Skeletal muscle satellite cell (primary cell): ENCODE results near the gene CABYR.
A peak's percentile ranks its signal among the peaks of the same experiment; 100 is the strongest.
"Not testable (repeated sequence)": the region's sequence is repeated elsewhere in the genome, so short reads cannot be mapped to it uniquely, and the experiment has no call there.

ENCODE experiments used
- H3K27me3 ChIP-seq: 2 replicates; pipeline ENCODE4 v1.7.0; 2013; ENCODE audit warnings: low read length; ENCODE audit not compliant: control insufficient read depth, insufficient read depth
- H3K36me3 ChIP-seq: 2 replicates; pipeline ENCODE4 v1.7.0; 2013; ENCODE audit warnings: mild to moderate bottlenecking, control low read depth, low read length; ENCODE audit not compliant: insufficient read depth
- H3K4me1 ChIP-seq: 2 replicates; pipeline ENCODE4 v1.7.0; 2013; ENCODE audit warnings: low read length; ENCODE audit not compliant: control insufficient read depth, insufficient read depth
- H3K4me2 ChIP-seq: 2 replicates; pipeline ENCODE4 v1.7.0; 2013; ENCODE audit warnings: mild to moderate bottlenecking, low read length
- H3K4me3 ChIP-seq: 2 replicates; pipeline ENCODE4 v1.7.0; 2013; ENCODE audit warnings: low read length
- H3K9ac ChIP-seq: 2 replicates; pipeline ENCODE4 v1.7.0; 2013; ENCODE audit warnings: mild to moderate bottlenecking, low read depth, low read length, moderate library complexity
- H3K9me3 ChIP-seq: replicated peaks from 2 replicates; pipeline ENCODE4 v1.7.0; 2013; ENCODE audit warnings: mild to moderate bottlenecking, control low read depth, low read length

The CABYR gene

DNA sequence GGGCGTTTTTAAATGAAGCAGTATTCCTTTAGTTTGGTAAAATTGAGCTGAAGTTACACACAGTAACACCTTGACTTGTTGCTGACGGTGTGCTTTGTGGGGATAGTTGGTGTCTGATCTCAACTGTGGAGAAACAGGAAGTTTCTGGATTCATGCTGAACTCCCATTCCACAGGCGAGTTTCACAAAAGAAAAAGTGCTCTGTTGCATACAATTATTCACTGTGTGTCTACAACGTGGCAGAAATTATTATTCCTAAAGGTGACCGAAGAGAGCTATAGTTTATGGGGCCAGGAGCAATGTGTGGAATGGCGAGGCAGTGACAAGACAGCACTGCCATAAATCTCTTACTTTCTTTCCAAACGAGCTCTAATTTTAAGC lies 463 bp upstream of the CABYR start:
- Histone ChIP-seq H3K4me1 (peaks cover 13% of the 10 kb centered on the region), H3K9me3 (no peaks in the 10 kb centered on the region), H3K4me2 (peak overlapping the region; percentile 99), H3K27me3 (no peaks in the 10 kb centered on the region), H3K9ac (peak overlapping the region; percentile 78), H3K36me3 (peaks cover 3% of the 10 kb centered on the region), H3K4me3 (peak overlapping the region; percentile 86)

DNA sequence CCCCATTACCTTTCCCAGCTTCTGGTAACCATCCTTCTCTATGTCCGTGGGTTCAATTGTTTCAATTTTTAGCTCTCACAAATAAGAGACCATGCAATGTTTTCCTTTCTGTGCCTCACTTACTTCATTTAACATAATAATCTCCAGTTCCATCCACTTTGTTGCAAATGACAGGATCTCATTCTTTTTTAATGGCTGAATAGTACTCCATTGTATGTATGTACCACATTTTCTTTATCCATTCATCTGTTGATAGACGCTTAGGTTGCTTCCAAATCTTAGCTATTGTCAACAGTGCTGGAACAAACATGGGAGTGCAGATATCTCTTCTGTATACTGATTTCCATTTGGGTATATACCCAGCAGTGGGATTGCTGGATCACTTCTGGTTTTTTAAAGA lies 1.8 kb downstream of the CABYR start:
- Histone ChIP-seq H3K4me3 (no peak overlapping the region), H3K36me3 (peaks cover 3% of the 10 kb centered on the region), H3K4me2 (no peak overlapping the region), H3K4me1 (peaks cover 13% of the 10 kb centered on the region), H3K9ac (no peak overlapping the region), H3K27me3 (no peaks in the 10 kb centered on the region), H3K9me3 (no peaks in the 10 kb centered on the region)

DNA sequence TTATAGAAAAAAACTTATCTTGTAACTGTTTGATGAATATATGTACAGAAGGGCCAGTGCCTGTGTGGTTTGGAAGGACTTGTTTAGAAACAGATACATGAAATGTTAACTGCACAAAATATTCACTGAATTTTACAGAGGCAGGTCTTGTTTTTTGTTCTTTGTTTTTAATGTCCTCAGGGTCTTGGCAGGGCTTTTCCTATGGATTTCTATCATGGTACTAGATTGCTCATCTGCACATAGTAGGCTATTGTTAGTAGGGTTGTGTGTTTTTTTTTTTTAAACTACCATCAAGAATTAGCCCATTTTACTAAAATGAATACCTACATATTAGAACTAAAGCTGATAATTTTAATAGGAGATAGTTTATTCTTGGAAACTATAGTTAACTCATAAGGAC lies 3.5 kb downstream of the CABYR start:
- H3K9ac ChIP-seq = no peak overlapping the region
- no peaks in the 10 kb centered on the region for H3K27me3 ChIP-seq
- H3K36me3 ChIP-seq = no peaks in the 10 kb centered on the region
- peaks cover 11% of the 10 kb centered on the region for H3K4me1 ChIP-seq
- H3K9me3 ChIP-seq = no peaks in the 10 kb centered on the region
- H3K4me2 ChIP-seq = no peak overlapping the region
- H3K4me3 ChIP-seq = no peak overlapping the region

DNA sequence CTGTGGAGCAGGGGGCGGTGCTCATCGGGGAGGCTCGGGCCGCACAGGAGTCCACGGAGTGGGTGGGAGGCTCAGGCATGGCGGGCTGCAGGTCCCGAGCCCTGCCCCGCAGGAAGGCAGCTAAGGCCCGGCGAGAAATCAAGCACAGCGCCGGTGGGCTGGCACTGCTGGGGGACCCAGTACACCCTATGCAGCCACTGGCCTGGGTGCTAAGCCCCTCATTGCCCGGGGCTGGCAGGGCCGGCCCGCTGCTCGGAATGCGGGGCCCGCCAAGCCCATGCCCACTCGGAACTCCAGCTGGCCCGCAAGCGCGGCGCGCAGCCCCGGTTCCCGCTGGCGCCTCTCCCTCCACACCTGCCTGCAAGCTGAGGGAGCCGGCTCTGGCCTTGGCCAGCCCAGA lies 10.7 kb downstream of the CABYR start:
- not testable (repeated sequence) for H3K36me3 ChIP-seq, H3K4me3 ChIP-seq, H3K9ac ChIP-seq

DNA sequence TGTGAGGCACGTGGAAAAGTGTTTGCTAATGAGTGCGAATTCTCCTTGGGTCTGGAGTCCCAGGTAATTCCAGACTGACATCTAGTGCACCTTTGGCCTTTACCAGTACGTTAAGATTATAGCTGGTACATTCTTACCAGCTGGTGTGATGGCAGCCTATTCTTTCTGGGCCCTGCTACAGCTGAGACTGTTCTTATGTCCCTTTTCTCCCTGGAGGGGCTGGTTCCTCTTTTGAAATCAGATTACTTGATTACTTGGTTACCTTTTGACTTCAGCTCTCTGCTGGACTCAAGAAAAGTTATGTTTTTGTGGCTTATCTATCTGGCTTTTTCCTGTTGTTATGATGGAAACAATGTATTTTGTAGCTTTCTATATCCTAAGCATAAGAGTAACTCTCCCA lies 14.5 kb downstream of the CABYR start:
- Histone ChIP-seq H3K36me3 (peaks cover 15% of the 10 kb centered on the region), H3K4me3 (no peak overlapping the region), H3K4me2 (no peak overlapping the region), H3K27me3 (no peaks in the 10 kb centered on the region), H3K9me3 (no peaks in the 10 kb centered on the region), H3K9ac (no peak overlapping the region), H3K4me1 (no peaks in the 10 kb centered on the region)

More for the DNA sequence above, 10.7 kb downstream of the CABYR start:
- not testable (repeated sequence) for H3K4me2 ChIP-seq, H3K4me1 ChIP-seq, H3K27me3 ChIP-seq, H3K9me3 ChIP-seq

DNA sequence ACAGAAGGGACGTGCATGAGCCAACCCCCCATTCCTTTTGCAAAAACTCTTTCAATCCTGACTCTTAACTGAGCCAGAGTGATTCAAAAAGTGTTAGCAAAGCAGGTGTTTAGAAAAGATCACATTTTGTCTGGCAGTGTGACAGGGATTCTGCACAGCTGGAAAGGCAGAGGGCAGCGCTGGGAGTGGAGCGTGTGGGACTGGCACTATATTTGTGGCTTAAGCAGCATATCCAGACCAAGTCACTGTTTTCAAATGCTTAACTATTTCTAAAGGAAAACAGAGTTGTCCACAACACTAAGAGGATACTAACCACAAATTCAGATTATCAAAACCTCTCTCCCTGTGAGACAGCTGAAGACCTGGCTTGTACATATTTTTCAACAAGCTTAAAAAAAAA lies 19.0 kb downstream of the CABYR start:
- Histone ChIP-seq H3K4me3 (no peak overlapping the region), H3K9ac (no peak overlapping the region), H3K36me3 (peaks cover 41% of the 10 kb centered on the region), H3K27me3 (no peaks in the 10 kb centered on the region), H3K4me2 (no peak overlapping the region), H3K4me1 (no peaks in the 10 kb centered on the region), H3K9me3 (no peaks in the 10 kb centered on the region)

DNA sequence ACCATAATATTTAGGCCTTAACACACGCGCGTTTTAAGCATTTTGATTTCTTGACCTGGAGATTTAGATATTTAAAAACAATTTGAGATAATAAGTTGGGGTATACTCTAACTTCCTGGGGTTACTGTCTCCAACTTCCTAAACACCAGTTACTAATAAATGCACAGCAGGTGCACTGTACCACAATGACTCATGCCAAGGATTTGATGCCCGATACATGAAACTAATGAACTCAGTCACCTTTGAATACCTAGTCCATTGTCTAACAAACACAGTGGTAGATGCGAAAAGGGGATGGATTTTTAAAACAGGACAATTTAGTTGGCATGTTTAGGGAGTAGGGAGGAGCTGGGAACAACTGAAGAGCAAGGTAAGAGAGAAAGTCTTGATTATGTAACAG lies 21.2 kb downstream of the CABYR start:
- Histone ChIP-seq H3K9ac (no peak overlapping the region), H3K4me3 (no peak overlapping the region), H3K27me3 (no peaks in the 10 kb centered on the region), H3K36me3 (peaks cover 39% of the 10 kb centered on the region), H3K9me3 (no peaks in the 10 kb centered on the region), H3K4me2 (no peak overlapping the region), H3K4me1 (no peaks in the 10 kb centered on the region)

DNA sequence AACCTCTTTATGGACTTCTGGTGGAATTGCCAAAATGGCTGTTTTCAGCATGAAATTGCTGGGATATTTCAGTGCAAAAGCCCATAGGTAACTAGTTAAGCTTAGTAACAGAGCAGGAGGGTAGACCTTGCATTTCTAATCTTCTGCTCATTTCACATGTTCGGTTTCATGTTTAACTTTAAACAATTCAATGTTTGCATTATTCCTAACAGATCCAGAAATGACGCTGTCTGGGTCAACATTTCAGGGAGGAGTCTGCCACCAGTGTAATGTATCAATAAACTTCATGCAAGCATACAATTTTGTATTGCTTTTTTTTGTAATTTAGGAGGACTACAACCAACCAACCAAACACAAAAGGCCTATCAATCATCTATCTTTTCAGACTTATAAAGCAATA lies 22.4 kb downstream of the CABYR start:
- no peak overlapping the region for H3K9ac ChIP-seq
- no peaks in the 10 kb centered on the region for H3K27me3 ChIP-seq
- no peak overlapping the region for H3K4me2 ChIP-seq
- peaks cover 46% of the 10 kb centered on the region for H3K36me3 ChIP-seq
- no peaks in the 10 kb centered on the region for H3K9me3 ChIP-seq
- no peaks in the 10 kb centered on the region for H3K4me1 ChIP-seq
- no peak overlapping the region for H3K4me3 ChIP-seq

DNA sequence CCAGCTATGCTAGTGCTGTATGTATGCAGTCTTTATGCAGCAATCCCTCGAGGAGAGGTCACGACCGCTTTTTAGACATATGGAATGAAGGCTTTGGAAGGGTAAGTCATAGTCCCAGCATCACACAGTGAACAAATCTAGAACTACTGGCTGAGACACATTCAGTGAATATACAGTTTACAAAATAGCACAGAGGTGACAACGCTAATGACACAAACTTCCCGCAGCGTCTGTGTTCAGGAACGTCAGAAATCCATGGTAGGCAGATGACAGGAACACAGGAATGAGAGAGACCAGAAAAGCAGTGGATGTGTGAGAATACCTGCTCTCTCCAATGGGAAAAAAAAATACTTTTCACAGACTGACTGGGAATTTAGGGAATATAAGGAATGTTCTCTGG lies 29.6 kb downstream of the CABYR start:
- Histone ChIP-seq H3K36me3 (peaks cover 20% of the 10 kb centered on the region), H3K9ac (no peak overlapping the region), H3K9me3 (no peaks in the 10 kb centered on the region), H3K4me2 (no peak overlapping the region), H3K4me1 (no peaks in the 10 kb centered on the region), H3K27me3 (no peaks in the 10 kb centered on the region), H3K4me3 (no peak overlapping the region)

DNA sequence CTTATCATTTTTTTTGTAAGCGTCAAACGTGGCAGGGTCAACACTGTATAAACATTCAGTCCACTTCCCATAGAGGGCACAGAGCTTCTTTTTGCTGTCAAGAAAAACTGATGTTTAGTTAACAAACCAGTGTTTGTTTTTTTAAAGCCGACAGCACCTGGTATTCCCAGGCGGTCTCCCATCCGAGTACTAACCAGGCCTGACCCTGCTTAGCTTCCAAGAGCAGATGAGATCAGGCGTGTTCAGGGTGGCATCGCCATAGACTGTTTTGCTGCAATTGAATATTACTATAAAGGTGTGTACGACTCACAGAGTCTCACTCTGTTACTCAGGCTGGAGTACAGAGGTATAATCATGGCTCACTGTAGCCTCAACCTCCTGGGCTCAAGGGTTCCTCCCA lies 31.5 kb downstream of the CABYR start:
- H3K27me3 ChIP-seq = no peaks in the 10 kb centered on the region
- peaks cover 13% of the 10 kb centered on the region for H3K36me3 ChIP-seq
- H3K4me3 ChIP-seq = no peak overlapping the region
- H3K4me2 ChIP-seq = no peak overlapping the region
- no peaks in the 10 kb centered on the region for H3K9me3 ChIP-seq
- H3K4me1 ChIP-seq = no peaks in the 10 kb centered on the region
- no peak overlapping the region for H3K9ac ChIP-seq

DNA sequence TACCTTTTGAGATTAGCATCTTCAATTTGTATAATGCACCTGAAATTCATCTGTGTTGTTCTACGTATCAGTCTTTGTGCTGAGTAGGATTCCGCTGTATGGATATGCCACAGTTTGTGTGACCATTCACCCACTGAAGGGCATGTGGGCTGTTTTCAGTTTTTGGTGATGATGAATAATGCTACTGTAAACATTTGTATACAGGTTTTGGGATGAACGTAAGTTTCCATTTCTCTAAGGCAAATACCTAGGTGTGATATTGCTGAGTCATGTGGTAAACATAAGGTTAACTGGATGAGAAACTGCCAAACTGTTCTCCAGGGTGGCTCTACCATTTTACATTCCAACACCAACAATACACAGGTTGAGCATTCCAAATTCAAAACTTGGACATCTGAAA lies 35.1 kb downstream of the CABYR start:
- H3K36me3 ChIP-seq = peaks cover 3% of the 10 kb centered on the region
- H3K4me3 ChIP-seq = no peak overlapping the region
- no peaks in the 10 kb centered on the region for H3K4me1 ChIP-seq
- H3K27me3 ChIP-seq = no peaks in the 10 kb centered on the region
- no peak overlapping the region for H3K4me2 ChIP-seq
- no peak overlapping the region for H3K9ac ChIP-seq
- no peaks in the 10 kb centered on the region for H3K9me3 ChIP-seq

DNA sequence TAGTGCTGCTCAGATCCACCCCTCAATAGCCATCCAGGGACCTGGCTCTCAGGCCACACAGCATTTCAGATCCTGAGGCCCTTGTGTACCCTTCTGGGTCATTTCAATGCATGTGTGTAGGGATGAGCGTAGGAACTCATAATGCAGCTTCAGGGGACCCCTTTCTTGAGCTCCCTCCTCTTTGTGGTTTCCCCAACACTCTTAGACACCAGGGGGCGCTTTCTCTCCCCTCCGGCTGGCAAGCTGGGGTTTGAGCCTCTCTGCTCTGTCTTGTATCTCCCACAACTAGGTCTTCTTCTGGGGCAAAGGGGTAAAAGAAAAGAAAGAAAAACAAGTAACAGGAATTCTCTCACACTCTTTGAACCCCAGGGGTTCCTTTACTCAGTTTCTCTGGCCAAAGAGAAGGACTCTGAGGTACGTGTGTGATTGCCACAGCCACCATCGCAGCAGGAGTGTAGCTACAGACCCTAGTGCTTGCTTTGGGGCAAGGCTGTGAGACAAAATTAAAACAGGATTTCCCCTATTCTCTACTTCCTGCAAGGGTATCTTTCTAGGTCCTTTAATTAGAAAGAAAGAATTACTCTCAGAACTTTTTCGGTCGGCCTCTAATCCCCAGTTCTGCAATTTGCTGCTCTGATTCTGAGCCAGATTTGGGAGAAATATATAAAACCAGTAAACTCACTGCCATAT lies 38.0 kb downstream of the CABYR start:
- peaks cover 5% of the 10 kb centered on the region for H3K4me1 ChIP-seq
- no peak overlapping the region for H3K4me2 ChIP-seq
- H3K4me3 ChIP-seq = no peak overlapping the region
- no peak overlapping the region for H3K9ac ChIP-seq
- H3K27me3 ChIP-seq = no peaks in the 10 kb centered on the region
- H3K36me3 ChIP-seq = no peaks in the 10 kb centered on the region
- no peaks in the 10 kb centered on the region for H3K9me3 ChIP-seq
